Coronary artery (tissue), 2 donors: ENCODE measurements around the gene MFSD2A.

Experiments
- DNase-seq: peaks from one replicate; pipeline ENCODE4 v3.0.0-alpha.2; 2017; ENCODE audit warnings: low spot score
- H3K27ac ChIP-seq, 2 donors: fragments of 200-600 bp; sonication (generic); one replicate each; pipeline ENCODE4 v1.5.1; 2016 to 2019
- H3K4me3 ChIP-seq: fragments of 200-600 bp; sonication (generic); 2 replicates; pipeline ENCODE4 v1.5.1; 2016; ENCODE audit warnings: mild to moderate bottlenecking, moderate library complexity
- CTCF ChIP-seq: fragments of 200-600 bp; sonication (generic); IDR thresholded peaks from one replicate; pipeline ENCODE4 v1.5.1; 2019; ENCODE audit warnings: antibody characterized with exemption

The MFSD2A gene

GRCh38 chr1:39917825-39918224 lies 37.1 kb upstream of the MFSD2A start:
- Histone ChIP-seq H3K4me3 (no peak overlapping the region), H3K27ac (no peak overlapping the region)
- no peak for TF ChIP-seq CTCF
- no peak for DNase-seq

- Histone ChIP-seq H3K4me3 (no peak overlapping the region), H3K27ac (no peak overlapping the region)
- no peak for TF ChIP-seq CTCF
- no peak for DNase-seq
Measured at GRCh38 chr1:39919545-39919944, 35.4 kb upstream of the MFSD2A start.

GRCh38 chr1:39922251-39922688 lies 32.7 kb upstream of the MFSD2A start:
- no peak overlapping the region for H3K4me3 ChIP-seq
- no peak for DNase-seq
- no peak for TF ChIP-seq CTCF
- H3K27ac ChIP-seq, result no peak overlapping the region

- Histone ChIP-seq H3K4me3 (no peak overlapping the region), H3K27ac (no peak overlapping the region)
- DNase-seq, result no peak
- TF ChIP-seq CTCF, result no peak
Measured at GRCh38 chr1:39925721-39926342, 29.1 kb upstream of the MFSD2A start.

- DNase-seq, result no peak
- H3K4me3 ChIP-seq, result no peak overlapping the region
- TF ChIP-seq CTCF, result no peak
- H3K27ac ChIP-seq, result no peak overlapping the region
Measured at GRCh38 chr1:39926343-39926793, 28.6 kb upstream of the MFSD2A start.

- no peak for DNase-seq
- TF ChIP-seq CTCF, result no peak
- Histone ChIP-seq H3K4me3 (no peak overlapping the region), H3K27ac (no peak overlapping the region)
Measured at GRCh38 chr1:39926820-39927219, 28.1 kb upstream of the MFSD2A start.

- Histone ChIP-seq H3K27ac (no peak overlapping the region), H3K4me3 (no peak overlapping the region)
- no peak for TF ChIP-seq CTCF
- DNase-seq, result no peak
Measured at GRCh38 chr1:39927538-39927937, 27.4 kb upstream of the MFSD2A start.
